Measurements from ENCODE around the gene ING4. TPM values are rescaled to one million over a fixed set of nuclear protein-coding genes. Genes with fewer than 3 reads are reported as not detected.
A peak's percentile ranks its signal among the peaks of the same experiment; 100 is the strongest.

The ING4 gene
- total RNA-seq, 4 donors from 2014 or later: 25.2 to 180 (median 62.0) TPM

DNA sequence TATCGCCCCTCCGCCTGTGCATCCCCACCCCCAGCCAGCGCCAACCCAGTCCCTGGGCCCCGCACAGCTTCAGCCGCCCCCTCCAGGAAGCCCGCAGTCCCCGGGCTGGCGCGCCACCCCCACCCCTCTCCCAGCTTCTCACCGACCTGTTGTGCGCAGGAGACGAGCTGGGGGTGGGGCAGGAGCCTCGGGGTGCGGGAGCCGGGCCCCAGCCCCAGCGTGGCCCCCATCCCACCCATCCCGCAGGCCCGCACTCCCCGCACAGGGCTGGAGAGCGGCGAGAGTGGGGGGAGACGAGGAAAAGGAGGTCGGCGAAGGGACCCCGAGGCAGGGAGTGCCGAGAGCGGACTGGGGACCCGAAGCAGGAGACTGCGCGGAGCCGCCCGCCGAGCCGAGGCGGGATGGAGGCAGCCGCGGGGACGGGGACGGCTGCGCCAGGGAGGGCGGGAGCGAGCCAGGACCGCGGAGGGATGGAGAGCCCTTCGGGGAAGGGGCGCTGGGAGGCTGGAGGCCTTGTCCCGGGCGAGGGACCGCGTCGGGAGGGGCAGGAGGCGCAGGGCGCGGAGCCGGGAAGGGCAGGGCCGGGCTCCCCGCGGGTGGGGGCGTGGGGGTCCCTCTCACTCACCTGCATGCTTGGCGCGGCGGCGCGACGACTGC, 37.2 kb upstream of the ING4 start:
- Histone ChIP-seq H3K36me3 (no peaks in the 10 kb centered on the region), H3K4me3 (peak overlapping the region; percentile 27 to 65), H3K4me1 (no peaks in the 10 kb centered on the region), H3K9me3 (no peaks in the 10 kb centered on the region), H3K27me3 (peaks cover 0 to 5% of the 10 kb centered on the region in 2 donors), H3K27ac (peak overlapping the region; percentile 23 to 67)
- intact Hi-C loops (cut with DNase I; ENCODE audit: low total_unique reads): no loop called here
- peak; percentile 27 to 34 for DNase-seq
- TF ChIP-seq POLR2A (IDR thresholded peaks at IDR 0.05): no peak
- TF ChIP-seq, protein P1, sequence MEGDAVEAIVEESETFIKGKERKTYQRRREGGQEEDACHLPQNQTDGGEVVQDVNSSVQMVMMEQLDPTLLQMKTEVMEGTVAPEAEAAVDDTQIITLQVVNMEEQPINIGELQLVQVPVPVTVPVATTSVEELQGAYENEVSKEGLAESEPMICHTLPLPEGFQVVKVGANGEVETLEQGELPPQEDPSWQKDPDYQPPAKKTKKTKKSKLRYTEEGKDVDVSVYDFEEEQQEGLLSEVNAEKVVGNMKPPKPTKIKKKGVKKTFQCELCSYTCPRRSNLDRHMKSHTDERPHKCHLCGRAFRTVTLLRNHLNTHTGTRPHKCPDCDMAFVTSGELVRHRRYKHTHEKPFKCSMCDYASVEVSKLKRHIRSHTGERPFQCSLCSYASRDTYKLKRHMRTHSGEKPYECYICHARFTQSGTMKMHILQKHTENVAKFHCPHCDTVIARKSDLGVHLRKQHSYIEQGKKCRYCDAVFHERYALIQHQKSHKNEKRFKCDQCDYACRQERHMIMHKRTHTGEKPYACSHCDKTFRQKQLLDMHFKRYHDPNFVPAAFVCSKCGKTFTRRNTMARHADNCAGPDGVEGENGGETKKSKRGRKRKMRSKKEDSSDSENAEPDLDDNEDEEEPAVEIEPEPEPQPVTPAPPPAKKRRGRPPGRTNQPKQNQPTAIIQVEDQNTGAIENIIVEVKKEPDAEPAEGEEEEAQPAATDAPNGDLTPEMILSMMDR (IDR thresholded peaks at IDR 0.05): no peak

- no peak for DNase-seq
- peaks cover 0 to 5% of the 10 kb centered on the region in 2 donors for H3K27me3 ChIP-seq
These were observed 36.5 kb upstream of the ING4 start for GRCh38 chr12:6699259-6699988.

GRCh38 chr12:6698352-6699046, 35.6 kb upstream of the ING4 start:
- no peak for TF ChIP-seq POLR2A (IDR thresholded peaks at IDR 0.05)
- TF ChIP-seq, protein P1 (IDR thresholded peaks at IDR 0.05): no peak
- DNase-seq: no peak
- no peak overlapping the region for H3K4me3 ChIP-seq
- H3K27me3 ChIP-seq: peaks cover 0 to 5% of the 10 kb centered on the region in 2 donors
- H3K4me1 ChIP-seq: no peaks in the 10 kb centered on the region
- intact Hi-C loops (cut with DNase I; ENCODE audit: low total_unique reads): no loop called here
- no peaks in the 10 kb centered on the region for H3K9me3 ChIP-seq
- H3K36me3 ChIP-seq: no peaks in the 10 kb centered on the region
- H3K27ac ChIP-seq: no peak overlapping the region

More at GRCh38 chr12:6699259-6699988, 36.5 kb upstream of the ING4 start:
- H3K4me3 ChIP-seq: peak overlapping the region; percentile 27 to 65
- H3K27ac ChIP-seq: peak overlapping the region; percentile 23 to 67
- H3K4me1 ChIP-seq: no peaks in the 10 kb centered on the region
- no peaks in the 10 kb centered on the region for H3K36me3 ChIP-seq
- TF ChIP-seq, protein P1 (IDR thresholded peaks at IDR 0.05): no peak
- no peak for TF ChIP-seq POLR2A (IDR thresholded peaks at IDR 0.05)
- intact Hi-C loops (cut with DNase I; ENCODE audit: low total_unique reads): no loop called here
- no peaks in the 10 kb centered on the region for H3K9me3 ChIP-seq

DNA sequence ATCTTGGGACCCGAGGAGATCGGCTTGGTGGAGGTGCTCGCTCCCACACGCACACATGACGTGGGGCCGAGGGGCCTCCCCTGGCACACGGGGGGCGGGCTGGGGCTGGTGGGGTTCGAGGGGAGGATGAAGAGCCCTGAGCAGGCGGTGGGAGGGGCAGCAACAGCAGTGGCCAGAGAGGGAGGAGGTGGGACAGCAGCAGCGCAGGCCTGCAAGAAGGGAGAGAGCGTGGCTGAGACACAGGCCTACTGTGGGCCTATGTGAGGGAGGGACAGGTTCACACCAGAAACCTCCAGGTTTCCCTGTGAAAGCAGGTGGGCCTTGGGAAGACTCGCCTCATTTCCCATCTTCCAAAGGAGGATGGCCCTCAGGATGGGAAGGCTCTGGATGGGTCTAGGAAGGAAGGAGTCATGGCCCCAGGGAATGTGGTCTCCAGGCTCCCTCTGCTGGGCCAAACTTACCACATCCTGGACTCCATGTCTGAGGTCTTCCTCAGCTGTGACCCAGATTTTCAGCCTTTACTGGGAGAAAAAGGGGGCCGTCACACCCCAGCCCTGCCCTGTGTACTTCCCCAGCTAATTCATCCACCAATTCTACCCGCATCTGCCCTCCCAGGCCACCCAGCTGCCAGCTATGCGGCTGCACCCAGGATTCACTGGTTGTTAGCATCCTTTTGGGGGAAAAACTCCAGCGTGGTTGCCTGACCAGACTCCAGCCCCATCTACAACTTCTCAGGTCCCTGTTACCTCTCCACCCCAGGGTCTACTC, 34.8 kb upstream of the ING4 start:
- TF ChIP-seq, protein P1 (IDR thresholded peaks at IDR 0.05): no peak
- no peak for TF ChIP-seq POLR2A (IDR thresholded peaks at IDR 0.05)
- no peaks in the 10 kb centered on the region for H3K36me3 ChIP-seq
- no peaks in the 10 kb centered on the region for H3K9me3 ChIP-seq
- intact Hi-C loops (cut with DNase I; ENCODE audit: low total_unique reads): no loop called here
- peaks cover 0 to 5% of the 10 kb centered on the region in 2 donors for H3K27me3 ChIP-seq
- H3K4me3 ChIP-seq: no peak overlapping the region
- H3K27ac ChIP-seq: no peak overlapping the region
- no peaks in the 10 kb centered on the region for H3K4me1 ChIP-seq
- DNase-seq: no peak

Data from uterus (tissue), 4 donors.